ENCODE data around the gene AKTIP. TPM values are rescaled to one million over a fixed set of nuclear protein-coding genes. Genes with fewer than 3 reads are reported as not detected.

AKTIP gene
- total and polyA plus RNA-seq, 2 of the 4 experiments (the other 2 are of a cell fraction), result 17.7 to 19.9 TPM

GRCh38 chr16:53446090-53446489 is 56.9 kb downstream of the AKTIP start:
- intact Hi-C loops (cut with micrococcal nuclease) (no loop called here), dilution Hi-C loops (cut with HindIII; ENCODE audit: low sequenced_read_pairs, unreplicated experiment) (no loop called here), in situ Hi-C loops (cut with MboI; ENCODE audit: low sequenced_read_pairs) (loop anchor here (25.0 kb wide), 1 partner anchor 384 kb away; the partner anchor contains the start of genes CHD9 and CHD9NB)
- H2AK9ac ChIP-seq (replicated peaks; ENCODE audit: low read depth, low read length, poor library complexity), result no peak overlapping the region
- TF ChIP-seq RAD21 (IDR thresholded peaks at IDR 0.05; ENCODE audit: low read length) (no peak), USF2 (IDR thresholded peaks at IDR 0.05; ENCODE audit: low read depth, low read length) (no peak), CHD1 (IDR thresholded peaks at IDR 0.05; ENCODE audit: low read depth, low read length) (no peak), RFX5 (IDR thresholded peaks at IDR 0.05; ENCODE audit: low read depth, low read length) (no peak), BHLHE40 (IDR thresholded peaks at IDR 0.05; ENCODE audit: low read depth, low read length) (no peak)
- no peak overlapping the region for H3K23ac ChIP-seq (ENCODE audit: low read depth, low read length)
- H3K27ac ChIP-seq (ENCODE audit: insufficient read depth, low read length), result no peak overlapping the region
- no peak overlapping the region for H2AK5ac ChIP-seq (ENCODE audit: low read depth, low read length)
- no peak for DNase-seq
- no peak overlapping the region for H3K14ac ChIP-seq (replicated peaks; ENCODE audit: low read depth, low read length)
- no peaks in the 10 kb centered on the region for H3K9me3 ChIP-seq (ENCODE audit: control insufficient read depth, insufficient read depth, low read length)
- H3K18ac ChIP-seq (ENCODE audit: low read depth, low read length), result no peak overlapping the region
- H2BK20ac ChIP-seq (ENCODE audit: low read depth, low read length), result no peak overlapping the region
- ChIA-PET CTCF (interaction anchor here (0.6 kb wide), 1 partner anchor 28 kb away, joined by 3 read pairs; no protein-coding TSS in a partner anchor), POLR2A (ENCODE audit: unreplicated experiment) (no interaction called here)
- WGBS, 2 experiments (ENCODE audit: extremely low coverage in 2 of 2, insufficient read length in 1 of 2), result no CpG with 5 or more reads among the region's 3 CpGs
- H3K79me1 ChIP-seq (ENCODE audit: low read depth in 1 of 2, low read length in 2 of 2), result 0 out of 4 replicates have a peak, but pooled peaks cover 0 to 1% of the 10 kb centered on the region in 2 experiments
- H3K56ac ChIP-seq (ENCODE audit: extremely low read depth, insufficient read depth, low read length), result no peak overlapping the region
- no peaks in the 10 kb centered on the region for H3K4me1 ChIP-seq (ENCODE audit: control insufficient read depth, insufficient read depth, low read length)
- H4K5ac ChIP-seq (ENCODE audit: low read depth, low read length), result no peak overlapping the region
- H3K4me2 ChIP-seq (ENCODE audit: low read depth, low read length), result no peak overlapping the region
- H4K8ac ChIP-seq (ENCODE audit: low read depth in 2 of 2, low read length in 2 of 2), result no peak overlapping the region
- ATAC-seq (ENCODE audit: low read depth), result no peak
- H3K27me3 ChIP-seq (ENCODE audit: control insufficient read depth, insufficient read depth, low read length), result no peaks in the 10 kb centered on the region
- no peak overlapping the region for H2BK5ac ChIP-seq (ENCODE audit: low read depth, low read length, poor library complexity, severe bottlenecking)
- H3K9me1 ChIP-seq (ENCODE audit: insufficient read depth, low read length), result no peaks in the 10 kb centered on the region
- H2BK120ac ChIP-seq (ENCODE audit: low read depth, low read length), result no peak overlapping the region
- H2AFZ ChIP-seq (replicated peaks; ENCODE audit: low read length, poor library complexity), result no peak overlapping the region
- H2BK15ac ChIP-seq (ENCODE audit: low read depth, low read length), result no peak overlapping the region
- H4K20me1 ChIP-seq (ENCODE audit: insufficient read depth, low read length), result no peaks in the 10 kb centered on the region
- no TSS peak for BruUV-seq (replicated peaks)
- no peak overlapping the region for H3K9ac ChIP-seq (ENCODE audit: low read depth, low read length)
- H3K4me3 ChIP-seq (ENCODE audit: insufficient read depth, low read depth, low read length), result no peak overlapping the region
- H3K4ac ChIP-seq (ENCODE audit: low read depth, low read length), result no peak overlapping the region
- peaks cover 9% of the 10 kb centered on the region for H3K36me3 ChIP-seq (ENCODE audit: control insufficient read depth, insufficient read depth, low read length)
- no peak overlapping the region for H4K91ac ChIP-seq (ENCODE audit: insufficient read depth, low read depth, low read length)
